Stimulated activated CD4-positive, alpha-beta T cell treated with anti-CD3 and anti-CD28 coated beads, TNF-alpha, amount 100 ng/mL, for 48 hours (primary cell): ENCODE results near the gene CCER1.

Experiments
- DNase-seq, 3 donors: peaks; one replicate each; pipeline ENCODE4 v3.0.0-alpha.2; 2020; ENCODE audit warnings: low read depth in 3 of 3

Gene CCER1

GRCh38 chr12:90969346-90969745 is 14.4 kb upstream of the CCER1 start:
- no peak for DNase-seq

DNA sequence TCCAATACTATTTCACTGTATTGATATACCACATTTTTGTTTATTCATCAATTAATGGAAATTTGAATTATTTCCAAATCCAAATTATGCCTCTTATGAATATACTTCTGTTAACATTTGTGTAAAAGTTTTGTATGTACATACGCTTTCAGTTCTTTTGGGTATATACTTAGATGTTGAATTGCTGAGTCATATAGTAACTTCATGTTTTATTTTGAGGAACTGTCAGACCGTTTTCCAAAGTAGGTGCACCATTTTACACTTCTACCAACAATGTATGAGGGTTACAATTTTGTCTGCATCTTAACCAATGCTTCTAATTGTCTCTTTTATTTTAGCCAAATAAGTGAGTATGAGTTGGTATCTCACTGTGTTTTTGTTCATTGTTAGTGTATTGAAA is 10.2 kb upstream of the CCER1 start:
- DNase-seq: no peak

DNA sequence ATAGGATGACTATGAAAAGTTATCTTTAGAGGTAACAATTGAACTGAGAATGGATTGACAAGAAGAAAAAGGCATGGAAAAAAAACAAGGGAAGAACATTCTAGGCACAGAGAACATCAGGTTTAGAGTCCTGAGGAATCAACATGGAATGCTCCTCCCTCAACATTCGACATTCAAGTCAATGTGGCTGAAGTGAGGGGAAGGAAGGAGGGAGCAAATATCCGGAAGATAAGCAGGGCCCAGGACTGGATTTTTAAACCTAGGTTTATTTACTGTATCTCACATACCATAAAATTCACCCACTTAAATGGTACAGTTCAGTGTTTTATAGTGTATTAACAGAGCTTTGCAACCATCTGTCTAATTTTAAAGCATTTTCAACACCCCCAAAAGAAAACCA is 9.6 kb upstream of the CCER1 start:
- no peak for DNase-seq

DNA sequence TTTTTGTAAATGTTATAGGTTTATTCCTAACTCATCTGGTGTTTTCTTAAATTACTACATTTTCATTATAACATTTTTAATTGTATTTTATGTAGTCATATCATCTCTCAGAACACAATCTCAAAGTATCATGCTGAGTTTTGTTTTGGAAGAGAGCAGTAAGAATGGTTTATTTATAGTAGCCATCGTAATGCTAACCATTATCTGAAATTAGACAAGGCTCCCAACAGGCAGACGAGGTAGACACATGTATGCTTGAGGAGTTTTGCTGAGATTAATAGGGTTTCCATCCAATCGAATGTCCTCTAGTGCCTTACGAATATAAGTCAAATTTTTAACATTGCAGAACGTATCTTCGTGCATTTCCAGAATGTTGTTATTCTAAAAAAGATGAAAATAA is 9.0 kb upstream of the CCER1 start:
- DNase-seq: no peak

DNA sequence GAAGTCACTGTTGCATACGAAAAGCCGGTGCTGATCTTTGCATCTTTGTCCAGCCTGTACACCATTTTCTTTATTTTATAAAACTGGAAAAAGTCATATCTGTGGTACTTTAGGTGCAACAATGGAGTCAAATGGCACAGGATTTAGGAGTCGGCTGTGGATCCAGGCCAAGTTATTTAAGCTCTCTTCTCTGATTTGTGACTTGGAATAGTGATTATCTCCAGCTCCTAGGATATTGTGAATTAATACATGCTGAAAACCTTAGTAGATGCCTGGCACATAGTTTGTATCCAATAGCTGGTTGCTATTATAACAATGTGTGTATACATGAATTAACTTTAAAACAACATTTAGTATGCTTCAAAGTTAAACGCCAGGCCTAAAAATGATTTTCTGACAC is 6.2 kb upstream of the CCER1 start:
- no peak for DNase-seq

DNA sequence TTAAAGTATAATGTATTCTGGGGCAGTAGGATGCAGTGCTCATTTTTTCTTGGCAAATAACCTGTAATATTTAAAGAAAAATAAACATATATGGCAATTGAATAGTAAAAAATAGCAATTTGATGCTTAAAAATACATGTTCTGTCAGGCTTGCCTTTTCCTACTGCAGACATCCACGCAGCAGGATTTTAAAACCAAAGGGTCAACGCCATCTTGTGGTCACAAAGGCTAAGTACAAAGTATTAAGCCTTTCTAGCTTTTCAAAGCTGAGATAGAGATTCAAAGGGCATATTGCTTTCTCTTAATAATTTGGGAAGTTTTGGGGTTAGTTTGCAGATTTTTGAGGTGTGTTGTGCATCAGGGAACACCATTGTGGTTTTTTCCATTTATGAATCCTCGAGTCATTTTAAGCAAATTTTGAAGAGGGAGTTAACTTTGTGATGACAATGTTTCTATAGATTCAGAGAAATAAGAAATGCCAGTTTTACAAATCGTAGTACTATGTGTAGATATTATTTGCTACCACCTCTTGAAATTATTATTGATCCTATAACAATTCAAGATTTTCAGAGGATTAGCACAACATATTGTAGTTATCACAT is 4.7 kb upstream of the CCER1 start:
- no peak for DNase-seq

DNA sequence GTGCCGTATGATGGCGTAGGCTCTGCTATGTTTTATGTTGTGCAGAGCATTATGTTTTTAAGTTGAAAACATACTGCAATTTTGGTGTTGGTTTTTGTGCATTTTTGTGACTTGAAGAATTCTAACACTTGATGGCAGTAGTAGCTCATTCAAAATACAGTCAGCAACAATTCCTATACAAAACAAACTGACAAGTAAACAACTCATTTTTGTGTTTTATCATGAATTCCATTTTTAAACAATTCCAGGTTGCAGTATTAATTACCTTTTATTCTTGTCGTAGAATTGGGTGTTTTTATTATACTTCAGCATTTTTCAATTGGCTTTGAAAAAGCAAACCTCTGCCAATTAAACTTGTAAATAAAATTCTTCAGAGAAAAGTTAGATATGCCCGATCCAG is 4.1 kb upstream of the CCER1 start:
- DNase-seq: no peak

DNA sequence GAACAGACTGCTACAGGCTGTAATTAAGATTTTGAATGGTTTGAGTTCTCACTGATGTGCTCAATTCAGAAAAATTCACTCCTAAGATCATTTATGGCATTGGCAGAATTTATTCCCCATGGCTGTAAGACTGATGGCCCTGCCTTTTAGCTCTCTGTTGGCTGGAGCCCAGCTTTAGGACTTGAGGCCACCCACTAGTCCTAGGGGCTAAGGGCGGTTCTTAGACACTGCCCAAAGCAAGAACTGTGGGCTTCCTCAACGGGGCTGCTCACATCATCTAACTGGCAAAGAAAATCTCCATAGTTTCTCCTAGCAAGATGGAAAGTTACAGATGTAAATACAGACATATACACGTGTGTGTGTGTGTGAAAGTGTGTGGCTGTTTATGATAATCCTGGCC is 3.4 kb upstream of the CCER1 start:
- DNase-seq: no peak

DNA sequence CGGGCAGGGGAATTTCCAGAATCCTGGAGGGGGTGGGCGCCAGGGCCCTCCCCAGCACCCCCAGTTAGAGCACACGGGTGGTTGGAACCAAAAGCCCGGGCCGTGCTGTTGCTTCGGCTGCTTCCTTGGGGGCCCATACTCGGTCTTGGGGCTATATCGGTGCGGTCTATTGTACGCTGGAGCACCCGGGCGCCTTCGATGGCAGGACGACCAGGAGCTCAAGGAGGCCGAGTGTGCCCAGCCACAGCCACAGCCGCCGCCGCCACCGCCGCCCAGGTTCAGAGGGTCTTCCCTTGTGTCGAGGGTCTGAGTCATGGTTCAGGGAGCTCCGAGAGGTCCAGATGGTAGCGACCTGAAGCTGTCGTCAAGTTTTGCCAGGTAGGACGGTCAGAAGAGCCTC is 548 bp downstream of the CCER1 start:
- no peak for DNase-seq

DNA sequence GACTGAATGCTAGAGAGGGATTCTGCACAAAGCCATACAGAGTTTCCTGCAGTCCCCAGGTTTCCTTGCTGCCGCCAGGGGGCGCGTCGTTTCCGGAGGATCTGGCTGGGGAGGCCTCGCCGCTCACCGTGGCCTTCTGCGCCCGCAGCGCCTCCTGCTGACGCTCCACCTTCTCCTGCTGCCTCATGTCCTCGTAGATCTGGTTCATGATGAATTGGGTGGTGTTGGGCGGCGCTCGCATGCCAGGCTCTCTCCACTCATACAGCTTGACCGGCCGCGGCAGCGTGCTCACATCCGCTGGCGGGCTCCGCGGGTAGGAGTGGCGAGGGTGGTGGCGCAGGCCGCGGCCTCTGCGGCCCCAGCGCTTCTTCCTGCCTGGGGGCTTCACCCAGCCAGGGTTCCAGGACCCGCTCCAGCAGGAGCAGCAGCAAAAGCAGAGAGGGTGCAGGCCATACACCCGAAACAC is 987 bp downstream of the CCER1 start:
- DNase-seq: peak in 1 of 3 donors; percentile 16

DNA sequence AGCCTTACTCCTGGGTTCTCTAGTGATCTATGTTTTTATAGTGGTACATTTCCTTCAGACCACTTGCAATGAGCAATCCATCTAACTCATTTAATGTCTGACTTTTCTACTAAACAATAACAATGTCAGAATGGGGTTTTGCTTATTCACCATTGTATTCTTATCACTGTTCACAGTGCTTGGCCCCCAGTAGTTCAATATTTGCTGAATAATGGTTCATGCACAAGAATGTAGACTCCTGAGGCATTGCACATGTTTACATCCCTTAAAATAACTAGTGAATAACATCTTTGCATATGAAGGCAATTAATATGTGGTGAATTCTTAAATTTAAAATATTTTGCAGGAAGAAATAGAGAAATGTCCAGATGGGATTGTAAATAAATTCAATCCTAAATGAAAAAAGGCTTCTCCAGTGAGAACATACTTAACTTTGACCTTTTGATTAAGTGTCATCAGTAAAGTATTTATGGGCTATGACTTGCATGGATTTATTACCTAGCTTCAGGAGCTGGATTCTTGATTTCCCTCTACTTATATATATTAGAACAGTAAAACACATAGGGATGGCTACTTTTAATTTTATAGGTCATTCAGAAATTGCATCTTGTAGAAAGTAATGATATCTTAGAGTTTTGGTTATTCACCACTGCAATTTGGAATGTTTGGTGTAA is 3.4 kb downstream of the CCER1 start:
- no peak for DNase-seq

GRCh38 chr12:90947869-90948268 is 7.1 kb downstream of the CCER1 start:
- DNase-seq: no peak

GRCh38 chr12:90945070-90945649 is 9.8 kb downstream of the CCER1 start:
- DNase-seq: no peak

DNA sequence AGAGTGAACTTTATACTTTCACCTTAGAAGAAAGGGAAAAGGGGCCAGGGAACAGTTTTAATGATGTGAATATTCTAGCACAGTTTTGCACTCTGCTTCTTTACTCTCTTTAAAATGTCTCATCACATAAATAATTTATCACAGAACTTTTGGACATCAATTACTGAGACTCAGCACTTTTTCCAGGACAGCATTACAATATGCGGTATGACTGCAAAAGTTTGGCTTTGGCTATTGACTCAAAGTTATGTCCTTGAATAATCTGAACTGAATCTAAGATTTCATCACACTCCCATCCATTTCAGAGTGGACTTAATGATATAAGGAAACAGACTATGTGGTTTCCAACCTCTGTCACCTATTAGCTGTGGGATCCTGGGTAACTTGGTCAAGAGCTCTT is 11.7 kb downstream of the CCER1 start:
- DNase-seq: no peak

DNA sequence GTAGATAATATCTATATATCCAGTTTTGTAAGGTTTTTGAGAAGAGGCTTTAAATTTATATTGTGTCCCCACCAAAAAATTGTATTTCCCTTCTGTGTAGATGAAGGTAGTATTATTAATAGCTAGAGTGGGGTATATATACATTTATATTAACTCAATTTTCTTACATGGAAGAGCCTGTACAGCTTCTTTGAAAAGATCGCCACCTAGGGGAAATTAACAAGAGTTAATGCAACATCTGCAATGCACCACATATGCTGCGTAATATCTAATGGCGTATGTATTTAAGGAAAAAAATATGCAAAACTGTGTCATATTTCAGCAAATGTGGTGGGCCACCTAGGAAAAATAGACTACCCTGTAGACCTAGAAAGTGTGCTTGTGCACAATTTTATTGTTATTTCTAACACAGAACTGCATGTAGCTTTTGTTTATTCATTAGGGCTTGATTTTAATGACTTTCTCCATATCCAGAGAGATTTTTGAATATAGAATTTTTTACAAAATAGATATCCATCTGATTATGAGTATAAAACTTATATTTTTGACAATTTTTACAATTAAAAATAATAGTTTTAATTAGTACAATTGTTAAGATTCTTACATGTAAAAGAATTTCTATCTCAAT is 14.0 kb downstream of the CCER1 start:
- DNase-seq: no peak

DNA sequence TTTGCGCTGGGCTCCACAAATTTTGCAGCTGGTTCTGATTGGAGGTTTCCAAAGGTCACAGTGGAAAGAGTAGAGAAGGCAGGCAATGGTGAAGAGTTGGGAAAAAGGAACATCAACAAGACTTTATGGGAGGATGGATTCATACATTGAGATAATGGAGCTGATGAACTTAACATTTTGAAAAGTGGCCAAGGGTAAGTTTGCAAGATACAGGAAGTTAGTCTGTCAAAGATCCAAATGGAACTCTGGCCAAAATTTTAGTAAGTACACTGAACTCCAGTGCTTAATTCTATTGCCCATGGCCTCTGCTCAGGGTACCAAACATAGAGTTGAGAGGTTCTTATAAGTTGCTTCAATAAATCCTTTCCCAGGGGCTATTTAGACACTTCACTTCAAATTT is 15.6 kb downstream of the CCER1 start:
- DNase-seq: no peak

- no peak for DNase-seq
Measured at GRCh38 chr12:90938451-90938850, 16.5 kb downstream of the CCER1 start.

DNA sequence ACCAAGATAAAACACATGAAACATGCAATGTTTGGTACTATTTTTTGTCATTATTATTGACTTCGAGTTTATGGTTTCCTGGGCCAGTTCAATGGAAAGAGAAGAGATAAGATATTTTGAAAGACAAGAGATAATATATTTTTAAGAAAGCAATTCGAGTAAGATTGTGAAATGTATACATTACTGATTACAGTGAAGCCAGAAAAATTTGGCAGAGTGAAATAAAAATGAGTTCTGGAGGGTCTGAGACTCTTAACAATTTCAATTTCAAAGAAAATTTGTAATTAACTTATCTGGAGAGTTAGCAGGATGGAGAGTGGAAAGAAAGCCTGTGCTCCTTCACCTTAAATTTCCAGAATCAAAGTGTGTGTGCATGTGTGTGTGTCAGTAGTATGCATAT is 17.3 kb downstream of the CCER1 start:
- no peak for DNase-seq

DNA sequence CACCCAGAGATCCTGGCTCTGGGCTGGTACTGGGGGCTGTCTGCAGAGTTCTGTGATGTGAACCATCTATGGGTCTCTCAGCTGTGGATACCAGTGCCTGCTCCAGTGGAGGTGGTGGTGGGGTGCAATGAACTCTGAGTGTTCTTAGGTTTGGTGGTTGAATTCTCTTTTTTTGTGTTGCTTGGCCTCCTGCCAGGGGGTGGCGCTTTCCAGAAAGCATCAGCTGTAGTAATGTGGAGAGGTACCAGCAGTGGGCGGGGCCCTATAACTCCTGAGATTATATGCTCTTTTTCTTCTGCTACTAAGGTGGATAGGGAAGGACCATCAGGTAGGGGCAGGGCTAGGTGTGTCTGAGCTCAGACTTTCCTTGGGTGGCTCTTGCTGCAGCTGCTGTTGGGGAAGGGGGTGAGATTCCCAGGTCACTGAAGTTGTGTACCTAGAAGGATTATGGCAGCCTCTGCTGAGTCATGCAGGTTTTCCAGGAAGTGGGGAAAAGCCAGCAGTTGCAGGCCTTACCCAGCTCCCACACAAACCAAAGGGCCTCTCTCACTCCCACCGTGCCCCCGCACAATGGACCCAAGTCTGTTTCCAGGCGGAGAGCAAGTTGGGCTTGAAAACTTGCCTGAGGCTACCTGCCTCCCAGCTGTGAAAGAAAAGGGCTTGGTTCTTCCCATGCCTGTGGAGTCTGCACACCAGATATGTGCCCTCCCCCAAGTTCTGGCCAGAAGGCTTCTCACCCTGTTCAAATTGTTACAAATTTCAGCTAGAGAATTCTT is 18.6 kb downstream of the CCER1 start:
- no peak for DNase-seq

DNA sequence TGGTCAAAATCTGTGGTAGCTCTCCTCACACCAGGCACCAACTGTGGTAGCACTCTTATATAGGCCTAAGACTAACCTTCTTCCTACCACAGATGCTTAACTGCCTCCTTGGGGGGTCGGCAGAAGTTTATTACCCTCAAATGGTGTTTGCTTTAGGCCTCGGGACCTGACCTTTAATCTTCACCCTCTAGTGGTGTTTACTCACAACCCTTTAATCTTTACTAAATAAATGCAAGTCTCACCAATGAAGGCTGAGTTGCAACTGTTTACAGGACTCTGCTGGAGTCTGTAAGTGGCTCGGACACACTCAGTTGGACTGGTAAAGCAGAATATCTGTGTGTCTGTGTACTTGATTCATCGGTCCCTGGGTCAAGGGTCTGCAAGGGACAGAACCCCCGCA is 29.4 kb downstream of the CCER1 start:
- DNase-seq: no peak

DNA sequence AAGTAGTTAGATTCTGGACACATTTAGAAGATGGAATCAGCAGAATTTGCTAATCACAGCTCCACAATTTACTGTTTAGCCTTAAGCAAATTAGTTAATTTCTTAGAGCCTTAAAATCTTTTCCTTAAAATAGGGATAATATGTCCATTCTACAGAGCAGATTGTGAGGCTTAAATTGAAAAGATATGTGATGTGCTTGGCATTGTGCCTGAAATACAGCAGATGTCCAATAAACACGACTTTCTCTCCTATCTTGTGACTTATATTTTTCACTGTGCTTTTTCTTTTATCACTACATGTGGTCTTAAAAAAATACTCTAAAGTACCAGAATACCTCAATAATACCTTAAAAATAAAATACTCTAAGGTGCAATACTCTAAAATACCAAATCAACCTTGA is 30.6 kb downstream of the CCER1 start:
- DNase-seq: no peak

DNA sequence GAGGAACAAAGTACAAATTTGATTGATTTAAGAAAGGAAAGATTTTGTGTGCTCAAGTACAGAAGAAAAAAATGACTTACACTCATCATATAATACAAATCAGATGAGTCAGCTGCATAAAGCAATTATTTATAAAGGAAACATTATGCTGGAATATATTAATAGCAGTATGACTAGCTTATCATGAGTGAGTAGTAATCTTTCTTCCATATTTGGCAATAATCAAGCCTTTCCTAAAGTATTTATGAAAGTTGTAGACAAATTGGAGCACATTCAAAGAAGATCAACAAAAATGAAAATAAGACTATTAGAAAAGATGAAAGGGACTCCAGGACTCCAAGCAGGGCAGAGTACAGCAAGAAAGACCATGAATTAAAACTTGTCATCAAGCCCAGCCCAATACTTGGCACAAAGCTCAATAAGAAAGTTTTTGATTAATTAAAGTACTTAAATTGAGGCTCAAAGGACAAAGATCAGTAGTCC is 32.8 kb downstream of the CCER1 start:
- DNase-seq: no peak
